GM12892 (cell line): Measurements from ENCODE around the gene RALA.

Experiments
- DNase-seq: peaks from one replicate; pipeline ENCODE4 v3.0.0; 2011; ENCODE audit not compliant: insufficient read length
- FAIRE-seq: peaks from 2 replicates; lab custom pipeline; 2011; peaks lifted over from hg19 to GRCh38; lab: Jason Lieb, UNC
- POLR2A ChIP-seq: IDR thresholded peaks from 2 replicates; pipeline ENCODE4 v1.6.1; 2011; ENCODE audit warnings: low read depth, low read length, control low read depth
- POLR2AphosphoS5 ChIP-seq: IDR thresholded peaks from 2 replicates; pipeline ENCODE4 v1.6.1; 2011; ENCODE audit warnings: low read depth, low read length, control low read depth
- TAF1 ChIP-seq: IDR thresholded peaks from 2 replicates; pipeline ENCODE4 v1.6.1; 2011; ENCODE audit warnings: low read depth, mild to moderate bottlenecking, control low read depth, low read length, borderline replicate concordance

The RALA gene

DNA sequence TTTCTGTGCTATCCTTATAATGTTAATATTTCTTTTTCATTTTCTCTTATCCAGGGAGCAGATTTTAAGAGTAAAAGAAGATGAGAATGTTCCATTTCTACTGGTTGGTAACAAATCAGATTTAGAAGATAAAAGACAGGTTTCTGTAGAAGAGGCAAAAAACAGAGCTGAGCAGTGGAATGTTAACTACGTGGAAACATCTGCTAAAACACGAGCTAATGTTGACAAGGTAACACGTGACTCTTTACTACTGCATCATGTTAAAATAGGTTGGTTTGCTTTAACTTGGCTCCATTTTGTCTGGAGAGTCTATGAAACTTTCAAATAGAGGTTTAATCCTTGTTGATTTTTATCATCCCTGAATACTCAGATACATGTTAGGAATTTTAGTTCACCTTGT, 73.3 kb downstream of the RALA start:
- TF ChIP-seq POLR2A (no peak), POLR2AphosphoS5 (no peak), TAF1 (no peak)
- DNase-seq (no peak), FAIRE-seq (no peak)

GRCh38 chr7:39697483-39697882, 74.1 kb downstream of the RALA start:
- no peak for FAIRE-seq
- no peak for DNase-seq
- no peak for TF ChIP-seq TAF1

DNA sequence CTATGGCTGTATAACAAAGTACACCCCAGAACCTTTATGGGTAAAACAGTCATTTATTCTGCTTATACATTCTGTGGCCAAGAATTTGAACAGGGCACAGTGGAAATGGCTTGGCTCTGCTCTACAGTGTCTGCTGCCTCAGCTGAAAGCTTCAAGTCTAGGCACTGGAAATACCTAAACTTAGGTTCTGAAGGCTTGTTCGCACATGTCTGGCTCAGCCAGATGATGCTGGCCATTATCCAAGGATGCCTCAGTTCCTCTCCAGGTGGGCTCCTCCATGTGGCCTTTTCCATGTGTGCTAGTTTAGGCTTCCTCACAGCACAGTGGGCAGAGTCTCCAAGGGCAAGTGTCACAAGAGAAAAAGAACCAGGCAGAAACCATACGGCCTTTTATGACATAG, 76.8 kb downstream of the RALA start:
- TF ChIP-seq POLR2A (no peak), POLR2AphosphoS5 (no peak), TAF1 (no peak)
- DNase-seq (no peak), FAIRE-seq (no peak)

DNA sequence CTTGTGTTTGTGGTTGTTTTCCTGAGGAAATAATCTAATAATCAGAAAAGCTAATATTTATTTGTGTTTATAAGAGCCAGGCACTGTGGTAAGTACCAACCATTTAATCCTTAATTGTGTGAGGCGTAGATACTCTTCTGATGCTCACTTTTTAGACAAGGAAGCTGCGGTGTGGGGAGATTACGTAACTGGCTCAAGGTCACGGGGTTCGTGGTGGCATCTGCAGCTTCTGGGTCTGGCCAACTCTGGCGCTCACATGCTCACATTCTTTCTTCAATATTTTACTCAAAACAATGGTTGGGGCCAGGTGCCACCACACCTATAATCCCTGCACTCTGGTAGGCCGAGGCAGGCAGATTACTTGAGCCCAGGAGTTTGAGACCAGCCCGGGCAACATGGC, 77.6 kb downstream of the RALA start:
- TF ChIP-seq POLR2A: no peak
- no peak for TF ChIP-seq TAF1
- TF ChIP-seq POLR2AphosphoS5: no peak
- no peak for FAIRE-seq
- DNase-seq: no peak

- FAIRE-seq: no peak
- TF ChIP-seq POLR2A (no peak), TAF1 (no peak), POLR2AphosphoS5 (no peak)
- DNase-seq: no peak
These were observed 78.8 kb downstream of the RALA start for GRCh38 chr7:39702133-39702532.

GRCh38 chr7:39703144-39703543, 79.8 kb downstream of the RALA start:
- DNase-seq (no peak), FAIRE-seq (peak; percentile 62)
- TF ChIP-seq TAF1 (no peak), POLR2A (no peak), POLR2AphosphoS5 (no peak)

DNA sequence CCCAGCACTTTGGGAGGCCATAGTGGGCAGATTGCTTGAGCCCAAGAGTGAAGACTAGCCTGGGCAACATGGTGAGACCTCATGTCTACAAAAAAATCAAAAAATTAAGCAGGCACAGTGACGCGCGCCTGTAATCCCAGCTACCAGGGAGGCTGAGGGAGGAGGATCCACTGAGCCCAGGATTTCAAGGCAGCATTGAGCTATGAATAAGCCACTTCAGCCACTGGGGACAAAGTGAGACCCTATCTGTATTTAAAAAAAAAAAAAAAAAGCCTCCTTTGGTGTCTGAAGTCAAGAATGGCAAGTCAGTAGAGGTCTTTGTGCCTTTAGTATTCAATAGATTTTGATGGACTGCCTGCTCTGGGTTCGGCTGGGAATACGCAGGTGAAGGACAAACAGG, 85.7 kb downstream of the RALA start:
- FAIRE-seq: no peak
- DNase-seq: no peak
- TF ChIP-seq POLR2A: no peak
- no peak for TF ChIP-seq POLR2AphosphoS5
- TF ChIP-seq TAF1: no peak

GRCh38 chr7:39709768-39710311, 86.5 kb downstream of the RALA start:
- TF ChIP-seq POLR2A (no peak), POLR2AphosphoS5 (no peak), TAF1 (no peak)
- FAIRE-seq (no peak), DNase-seq (no peak)

DNA sequence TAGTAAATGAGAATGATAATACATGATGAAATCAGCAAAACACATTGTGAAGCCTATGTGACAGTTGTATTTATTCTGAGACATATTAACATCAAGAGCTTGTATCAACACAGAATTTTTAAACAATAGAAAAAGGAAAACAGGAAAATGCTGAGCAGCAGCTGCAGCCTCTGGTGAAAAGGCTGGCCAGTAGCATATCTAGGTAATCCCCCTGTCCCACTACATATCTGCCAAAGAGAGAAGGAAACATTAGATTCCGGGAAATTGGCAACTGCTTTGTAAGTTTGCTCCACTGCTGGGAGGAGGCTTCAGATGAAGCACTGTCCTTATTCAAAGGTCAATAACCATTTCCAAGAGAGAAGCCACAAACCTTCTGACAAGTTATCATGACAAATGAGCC, 89.4 kb downstream of the RALA start:
- no peak for DNase-seq
- no peak for TF ChIP-seq POLR2A
- TF ChIP-seq POLR2AphosphoS5: no peak
- no peak for TF ChIP-seq TAF1
- FAIRE-seq: no peak

DNA sequence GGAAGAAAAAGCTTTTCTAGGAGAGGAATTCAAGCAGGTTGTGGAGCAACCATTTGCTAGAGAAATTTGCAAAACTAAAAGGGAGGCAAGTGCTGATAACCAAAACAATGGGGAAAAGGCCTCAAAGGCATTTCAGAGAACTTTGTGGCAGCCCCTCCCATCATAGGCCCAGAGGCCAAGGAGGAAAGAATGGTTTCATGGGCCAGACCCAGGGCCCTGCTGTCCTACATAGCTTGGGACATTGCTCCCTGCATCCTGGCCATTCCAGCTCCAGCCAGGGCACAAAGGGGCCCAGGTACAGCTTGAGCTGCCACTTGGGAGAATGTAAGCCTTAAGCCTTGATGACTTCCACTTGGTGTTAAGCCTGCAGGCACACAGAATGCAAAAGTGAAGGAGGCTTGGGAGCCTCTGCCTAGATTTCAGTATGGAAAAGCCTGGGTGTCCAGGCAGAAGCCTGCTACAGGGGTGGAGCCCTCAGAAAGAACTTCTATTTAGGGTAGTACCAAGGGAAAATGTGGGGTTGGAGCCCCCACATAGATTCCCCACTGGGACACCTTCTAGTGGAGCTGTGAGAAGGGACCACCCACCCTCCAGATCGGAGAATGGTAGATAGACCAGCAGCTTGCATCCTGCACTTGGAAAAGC, 91.2 kb downstream of the RALA start:
- TF ChIP-seq TAF1 (no peak), POLR2A (no peak), POLR2AphosphoS5 (no peak)
- DNase-seq (no peak), FAIRE-seq (no peak)

- FAIRE-seq: peak; percentile 9
- DNase-seq: no peak
- TF ChIP-seq POLR2AphosphoS5 (no peak), TAF1 (no peak), POLR2A (no peak)
These were observed 97.2 kb downstream of the RALA start for GRCh38 chr7:39720586-39720985.

DNA sequence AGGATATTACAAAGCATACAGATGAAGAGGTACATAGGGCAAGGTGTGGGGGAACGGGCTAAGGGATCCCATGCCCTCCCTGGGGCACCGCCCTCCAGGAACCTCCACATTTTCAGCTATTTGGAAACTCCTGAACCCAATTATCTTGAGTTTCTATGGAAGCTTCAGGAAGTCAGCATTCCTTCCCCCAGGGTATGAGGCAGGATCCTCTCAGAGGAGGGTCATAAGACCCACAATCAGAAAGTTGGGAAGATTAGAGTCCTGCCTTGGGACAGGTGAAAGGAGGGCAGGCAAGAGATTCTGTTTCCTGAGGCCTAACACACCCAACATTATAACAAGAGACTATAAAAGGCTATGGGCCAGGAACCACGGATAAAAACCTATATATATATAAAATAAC, 98.0 kb downstream of the RALA start:
- DNase-seq (no peak), FAIRE-seq (no peak)
- no peak for TF ChIP-seq TAF1
- no peak for TF ChIP-seq POLR2AphosphoS5
- TF ChIP-seq POLR2A: no peak
